Measurements from ENCODE around the gene YTHDF1. TPM values are rescaled to one million over a fixed set of nuclear protein-coding genes. Genes with fewer than 3 reads are reported as not detected.

The YTHDF1 gene
- polyA plus RNA-seq, 1 donor from 2014 or later = 36.9 TPM

DNA sequence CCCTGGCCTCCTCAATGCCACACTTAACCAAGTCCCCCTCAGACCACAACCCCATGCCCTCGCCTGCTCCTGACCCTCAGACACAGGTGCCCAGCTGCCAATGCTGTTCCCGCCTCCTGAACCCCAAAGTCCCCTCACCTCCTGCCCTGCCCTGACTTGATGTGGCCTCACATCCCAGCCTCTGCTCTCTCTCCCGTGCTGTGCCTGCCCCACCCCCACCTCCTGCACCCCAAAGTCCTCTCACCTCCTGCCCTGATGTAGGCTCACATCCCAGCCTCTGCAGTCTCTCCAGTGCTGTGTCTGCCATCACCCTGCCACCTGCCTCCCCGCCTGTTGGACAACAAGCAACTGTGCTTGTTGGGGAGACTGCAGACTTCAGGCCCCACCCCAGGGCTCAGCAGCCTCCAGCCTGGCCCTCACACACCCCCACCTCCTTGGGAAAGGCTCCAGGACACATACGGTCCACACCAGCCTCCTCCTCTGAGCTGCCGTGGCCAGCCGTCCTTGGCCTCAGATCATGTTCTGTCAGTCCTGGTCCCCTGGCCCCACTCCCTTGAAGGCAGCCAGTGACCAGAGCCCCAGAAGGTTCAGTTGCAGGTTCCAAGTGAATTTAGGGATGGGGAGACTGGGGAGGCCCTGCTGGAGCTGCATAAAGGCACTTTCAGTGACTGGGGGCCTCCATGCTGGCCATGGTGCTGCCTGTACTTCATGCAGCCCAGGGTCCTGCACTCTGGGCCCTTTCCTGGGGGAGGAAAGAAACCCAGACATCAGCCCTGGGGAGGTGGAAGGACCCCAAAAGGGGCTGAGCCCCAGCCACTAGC is 28.4 kb downstream of the YTHDF1 start:
- Histone ChIP-seq H3K9me2 (ENCODE audit: insufficient read depth, low read length) (no peaks in the 10 kb centered on the region), H3K9ac (ENCODE audit: low read length) (no peak overlapping the region), H3K9me3 (ENCODE audit: low read length) (no peaks in the 10 kb centered on the region), H3K36me3 (ENCODE audit: insufficient read depth, low read length) (no peaks in the 10 kb centered on the region), H3K79me2 (replicated peaks; ENCODE audit: insufficient read depth, low read length) (no peaks in the 10 kb centered on the region), H3K4me3 (ENCODE audit: low read length) (no peak overlapping the region), H2AFZ (ENCODE audit: low read depth, low read length) (no peak overlapping the region), H3F3A (ENCODE audit: insufficient read depth, low read length, poor library complexity, severe bottlenecking) (no peaks in the 10 kb centered on the region), H4K20me1 (ENCODE audit: insufficient read depth) (no peaks in the 10 kb centered on the region), H3K27me3 (ENCODE audit: insufficient read depth, low read depth, low read length) (no peaks in the 10 kb centered on the region), H3K27ac (ENCODE audit: low read length) (no peak overlapping the region), H3K4me2 (ENCODE audit: low read length) (no peak overlapping the region)
- TF ChIP-seq, protein P1, sequence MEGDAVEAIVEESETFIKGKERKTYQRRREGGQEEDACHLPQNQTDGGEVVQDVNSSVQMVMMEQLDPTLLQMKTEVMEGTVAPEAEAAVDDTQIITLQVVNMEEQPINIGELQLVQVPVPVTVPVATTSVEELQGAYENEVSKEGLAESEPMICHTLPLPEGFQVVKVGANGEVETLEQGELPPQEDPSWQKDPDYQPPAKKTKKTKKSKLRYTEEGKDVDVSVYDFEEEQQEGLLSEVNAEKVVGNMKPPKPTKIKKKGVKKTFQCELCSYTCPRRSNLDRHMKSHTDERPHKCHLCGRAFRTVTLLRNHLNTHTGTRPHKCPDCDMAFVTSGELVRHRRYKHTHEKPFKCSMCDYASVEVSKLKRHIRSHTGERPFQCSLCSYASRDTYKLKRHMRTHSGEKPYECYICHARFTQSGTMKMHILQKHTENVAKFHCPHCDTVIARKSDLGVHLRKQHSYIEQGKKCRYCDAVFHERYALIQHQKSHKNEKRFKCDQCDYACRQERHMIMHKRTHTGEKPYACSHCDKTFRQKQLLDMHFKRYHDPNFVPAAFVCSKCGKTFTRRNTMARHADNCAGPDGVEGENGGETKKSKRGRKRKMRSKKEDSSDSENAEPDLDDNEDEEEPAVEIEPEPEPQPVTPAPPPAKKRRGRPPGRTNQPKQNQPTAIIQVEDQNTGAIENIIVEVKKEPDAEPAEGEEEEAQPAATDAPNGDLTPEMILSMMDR (IDR thresholded peaks at IDR 0.05; ENCODE audit: poor library complexity, severe bottlenecking) = no peak
- TF ChIP-seq TAF1 (IDR thresholded peaks at IDR 0.05; ENCODE audit: low read depth) (no peak), POLR2AphosphoS5 (IDR thresholded peaks at IDR 0.05) (no peak), RAD21 (conservative IDR thresholded peaks at IDR 0.05) (no peak), EZH2 (IDR thresholded peaks at IDR 0.05; ENCODE audit: borderline replicate concordance, insufficient read depth, low read length, poor library complexity, severe bottlenecking) (no peak), EP300 (conservative IDR thresholded peaks at IDR 0.05; ENCODE audit: poor library complexity, severe bottlenecking) (no peak), MXI1 (conservative IDR thresholded peaks at IDR 0.05; ENCODE audit: poor library complexity, severe bottlenecking) (no peak), SMC3 (conservative IDR thresholded peaks at IDR 0.05; ENCODE audit: poor library complexity) (no peak)
- TF ChIP-seq, protein P2, sequence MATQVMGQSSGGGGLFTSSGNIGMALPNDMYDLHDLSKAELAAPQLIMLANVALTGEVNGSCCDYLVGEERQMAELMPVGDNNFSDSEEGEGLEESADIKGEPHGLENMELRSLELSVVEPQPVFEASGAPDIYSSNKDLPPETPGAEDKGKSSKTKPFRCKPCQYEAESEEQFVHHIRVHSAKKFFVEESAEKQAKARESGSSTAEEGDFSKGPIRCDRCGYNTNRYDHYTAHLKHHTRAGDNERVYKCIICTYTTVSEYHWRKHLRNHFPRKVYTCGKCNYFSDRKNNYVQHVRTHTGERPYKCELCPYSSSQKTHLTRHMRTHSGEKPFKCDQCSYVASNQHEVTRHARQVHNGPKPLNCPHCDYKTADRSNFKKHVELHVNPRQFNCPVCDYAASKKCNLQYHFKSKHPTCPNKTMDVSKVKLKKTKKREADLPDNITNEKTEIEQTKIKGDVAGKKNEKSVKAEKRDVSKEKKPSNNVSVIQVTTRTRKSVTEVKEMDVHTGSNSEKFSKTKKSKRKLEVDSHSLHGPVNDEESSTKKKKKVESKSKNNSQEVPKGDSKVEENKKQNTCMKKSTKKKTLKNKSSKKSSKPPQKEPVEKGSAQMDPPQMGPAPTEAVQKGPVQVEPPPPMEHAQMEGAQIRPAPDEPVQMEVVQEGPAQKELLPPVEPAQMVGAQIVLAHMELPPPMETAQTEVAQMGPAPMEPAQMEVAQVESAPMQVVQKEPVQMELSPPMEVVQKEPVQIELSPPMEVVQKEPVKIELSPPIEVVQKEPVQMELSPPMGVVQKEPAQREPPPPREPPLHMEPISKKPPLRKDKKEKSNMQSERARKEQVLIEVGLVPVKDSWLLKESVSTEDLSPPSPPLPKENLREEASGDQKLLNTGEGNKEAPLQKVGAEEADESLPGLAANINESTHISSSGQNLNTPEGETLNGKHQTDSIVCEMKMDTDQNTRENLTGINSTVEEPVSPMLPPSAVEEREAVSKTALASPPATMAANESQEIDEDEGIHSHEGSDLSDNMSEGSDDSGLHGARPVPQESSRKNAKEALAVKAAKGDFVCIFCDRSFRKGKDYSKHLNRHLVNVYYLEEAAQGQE (IDR thresholded peaks at IDR 0.05; ENCODE audit: borderline replicate concordance) = no peak

DNA sequence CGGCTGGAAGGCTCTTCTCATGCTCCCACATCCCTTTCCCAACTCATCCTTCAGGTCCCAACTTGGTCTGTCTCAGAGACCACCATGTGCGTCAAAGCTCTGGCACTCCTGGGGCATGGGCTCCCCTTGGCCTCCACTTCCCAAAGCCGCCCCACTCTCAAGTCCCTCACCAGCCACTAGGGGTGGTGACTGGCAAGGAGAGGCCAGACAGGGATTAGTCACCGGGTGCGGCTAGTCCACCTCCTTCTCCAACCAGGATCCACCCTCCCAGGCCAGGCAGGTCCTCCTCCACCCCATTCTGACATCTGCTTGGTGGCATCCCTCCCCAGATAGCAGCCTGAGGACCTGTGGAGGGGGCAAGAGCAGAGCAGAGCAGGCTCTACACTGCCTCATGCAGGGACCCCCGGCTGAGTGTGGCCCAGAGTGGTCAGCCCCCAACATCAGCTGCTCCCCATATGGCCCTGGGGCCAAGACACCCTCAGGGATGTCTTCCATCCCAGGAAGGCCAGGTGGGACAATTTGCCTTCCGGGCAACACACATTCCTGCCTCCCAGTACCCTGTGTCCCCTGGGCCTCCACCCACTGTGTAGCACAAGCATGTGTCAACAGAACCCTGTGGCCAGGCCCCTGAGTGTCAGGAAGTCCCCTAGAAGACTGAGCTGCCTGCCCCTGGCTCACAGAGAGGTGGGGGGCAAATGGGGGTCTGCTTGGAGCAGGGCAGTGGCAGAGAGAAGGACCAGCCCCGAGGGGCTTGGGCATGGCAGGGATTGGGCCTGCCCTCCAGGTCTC is 29.2 kb downstream of the YTHDF1 start:
- no peaks in the 10 kb centered on the region for H3K36me3 ChIP-seq (ENCODE audit: insufficient read depth, low read length)
- no peaks in the 10 kb centered on the region for H4K20me1 ChIP-seq (ENCODE audit: insufficient read depth)
- H3K27ac ChIP-seq (ENCODE audit: low read length) = no peak overlapping the region
- no peaks in the 10 kb centered on the region for H3K9me2 ChIP-seq (ENCODE audit: insufficient read depth, low read length)
- H3K9ac ChIP-seq (ENCODE audit: low read length) = no peak overlapping the region
- no peak overlapping the region for H3K4me2 ChIP-seq (ENCODE audit: low read length)
- no peaks in the 10 kb centered on the region for H3K27me3 ChIP-seq (ENCODE audit: insufficient read depth, low read depth, low read length)
- no peak overlapping the region for H3K4me3 ChIP-seq (ENCODE audit: low read length)
- H2AFZ ChIP-seq (ENCODE audit: low read depth, low read length) = no peak overlapping the region
- H3K79me2 ChIP-seq (replicated peaks; ENCODE audit: insufficient read depth, low read length) = no peaks in the 10 kb centered on the region
- TF ChIP-seq MXI1 (conservative IDR thresholded peaks at IDR 0.05; ENCODE audit: poor library complexity, severe bottlenecking) (no peak), POLR2AphosphoS5 (IDR thresholded peaks at IDR 0.05) (no peak), RAD21 (conservative IDR thresholded peaks at IDR 0.05) (no peak), TAF1 (IDR thresholded peaks at IDR 0.05; ENCODE audit: low read depth) (no peak), EP300 (conservative IDR thresholded peaks at IDR 0.05; ENCODE audit: poor library complexity, severe bottlenecking) (no peak), SMC3 (conservative IDR thresholded peaks at IDR 0.05; ENCODE audit: poor library complexity) (no peak), EZH2 (IDR thresholded peaks at IDR 0.05; ENCODE audit: borderline replicate concordance, insufficient read depth, low read length, poor library complexity, severe bottlenecking) (no peak)
- TF ChIP-seq, protein P2 (IDR thresholded peaks at IDR 0.05; ENCODE audit: borderline replicate concordance) = no peak
- TF ChIP-seq, protein P1 (IDR thresholded peaks at IDR 0.05; ENCODE audit: poor library complexity, severe bottlenecking) = no peak
- no peaks in the 10 kb centered on the region for H3F3A ChIP-seq (ENCODE audit: insufficient read depth, low read length, poor library complexity, severe bottlenecking)
- H3K9me3 ChIP-seq (ENCODE audit: low read length) = no peaks in the 10 kb centered on the region

All from neural cell (in vitro differentiated cells).